ENCODE measurements around the gene CYP19A1.

The CYP19A1 gene

DNA sequence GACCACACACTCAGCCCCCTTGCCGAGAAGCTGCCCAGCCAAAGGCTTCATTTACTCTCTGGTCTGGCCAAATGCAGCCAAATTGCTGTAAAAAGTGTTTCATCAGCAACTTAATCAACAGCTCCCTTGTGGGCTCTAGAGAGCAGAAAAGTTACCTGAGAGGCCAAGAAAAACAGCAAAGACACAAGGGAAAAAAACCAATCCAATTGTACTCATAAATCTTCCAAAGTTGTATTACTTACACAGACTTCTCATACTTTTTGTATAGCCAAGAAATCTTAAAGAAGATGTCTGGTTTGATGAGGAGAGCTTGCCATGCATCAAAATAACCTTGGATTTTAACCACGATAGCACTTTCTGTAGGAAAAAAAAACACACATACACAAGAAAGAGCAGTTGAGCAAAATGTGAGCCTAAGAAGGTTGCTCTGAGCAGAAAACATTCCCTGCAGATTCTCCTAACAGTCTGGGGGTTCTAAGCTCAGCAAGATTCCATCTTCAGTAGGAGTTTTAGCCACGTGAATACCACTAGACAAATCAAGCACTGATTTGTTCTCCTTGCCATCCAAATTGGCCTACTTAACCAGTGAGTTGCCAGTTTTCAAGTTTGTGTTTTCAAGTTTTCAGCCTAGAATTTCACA is 120.0 kb downstream of the CYP19A1 start:
- Histone ChIP-seq H3K4me2 (ENCODE audit: low read length) (no peak overlapping the region), H3K36me3 (ENCODE audit: control insufficient read depth, low read length) (no peaks in the 10 kb centered on the region), H3K4me1 (ENCODE audit: control insufficient read depth, low read length) (no peaks in the 10 kb centered on the region), H3K27ac (ENCODE audit: low read depth, low read length) (no peak overlapping the region), H3K4me3 (ENCODE audit: low read length) (no peak overlapping the region), H4K20me1 (ENCODE audit: control insufficient read depth, insufficient read depth, low read depth, low read length) (no peaks in the 10 kb centered on the region), H3K79me2 (ENCODE audit: control insufficient read depth, low read length) (no peaks in the 10 kb centered on the region), H3F3A (ENCODE audit: control insufficient read depth, insufficient read depth) (no peaks in the 10 kb centered on the region), H3K9me3 (ENCODE audit: control insufficient read depth, insufficient read depth, low read length) (no peaks in the 10 kb centered on the region), H3K9me2 (replicated peaks; ENCODE audit: control insufficient read depth, low read length) (no peaks in the 10 kb centered on the region), H3K27me3 (ENCODE audit: control insufficient read depth, low read length) (peaks cover 19% of the 10 kb centered on the region)
- TF ChIP-seq, protein P1, sequence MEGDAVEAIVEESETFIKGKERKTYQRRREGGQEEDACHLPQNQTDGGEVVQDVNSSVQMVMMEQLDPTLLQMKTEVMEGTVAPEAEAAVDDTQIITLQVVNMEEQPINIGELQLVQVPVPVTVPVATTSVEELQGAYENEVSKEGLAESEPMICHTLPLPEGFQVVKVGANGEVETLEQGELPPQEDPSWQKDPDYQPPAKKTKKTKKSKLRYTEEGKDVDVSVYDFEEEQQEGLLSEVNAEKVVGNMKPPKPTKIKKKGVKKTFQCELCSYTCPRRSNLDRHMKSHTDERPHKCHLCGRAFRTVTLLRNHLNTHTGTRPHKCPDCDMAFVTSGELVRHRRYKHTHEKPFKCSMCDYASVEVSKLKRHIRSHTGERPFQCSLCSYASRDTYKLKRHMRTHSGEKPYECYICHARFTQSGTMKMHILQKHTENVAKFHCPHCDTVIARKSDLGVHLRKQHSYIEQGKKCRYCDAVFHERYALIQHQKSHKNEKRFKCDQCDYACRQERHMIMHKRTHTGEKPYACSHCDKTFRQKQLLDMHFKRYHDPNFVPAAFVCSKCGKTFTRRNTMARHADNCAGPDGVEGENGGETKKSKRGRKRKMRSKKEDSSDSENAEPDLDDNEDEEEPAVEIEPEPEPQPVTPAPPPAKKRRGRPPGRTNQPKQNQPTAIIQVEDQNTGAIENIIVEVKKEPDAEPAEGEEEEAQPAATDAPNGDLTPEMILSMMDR (IDR thresholded peaks at IDR 0.05; ENCODE audit: low read depth, low read length, poor library complexity, severe bottlenecking) = no peak
- no peak for TF ChIP-seq EZH2phosphoT487 (IDR thresholded peaks at IDR 0.05; ENCODE audit: borderline replicate concordance, low read length)

DNA sequence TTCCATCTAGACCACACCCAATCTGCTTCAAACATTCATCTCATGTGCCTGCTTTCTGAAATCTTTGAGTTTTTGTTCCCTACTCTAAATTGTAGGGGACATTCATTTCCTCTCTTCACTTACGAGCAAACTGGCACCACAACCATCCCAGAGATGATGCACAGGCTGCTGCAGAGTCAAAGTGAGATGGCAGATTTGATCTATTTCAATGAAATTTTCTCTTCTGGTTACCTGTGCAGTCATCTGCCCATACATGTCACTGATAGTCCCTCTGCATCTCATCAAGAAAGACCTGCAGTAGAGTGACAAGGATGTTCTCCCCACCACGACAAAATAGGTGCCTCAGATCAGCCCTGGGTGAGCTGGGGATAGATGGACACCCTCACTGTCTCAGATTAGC is 125.5 kb downstream of the CYP19A1 start:
- H3K4me3 ChIP-seq (ENCODE audit: low read length) = no peak overlapping the region
- H3K27ac ChIP-seq (ENCODE audit: low read depth, low read length) = no peak overlapping the region
- H3K4me2 ChIP-seq (ENCODE audit: low read length) = no peak overlapping the region
- H3K79me2 ChIP-seq (ENCODE audit: control insufficient read depth, low read length) = no peaks in the 10 kb centered on the region
- no peaks in the 10 kb centered on the region for H3K9me2 ChIP-seq (replicated peaks; ENCODE audit: control insufficient read depth, low read length)
- no peak for TF ChIP-seq EZH2phosphoT487 (IDR thresholded peaks at IDR 0.05; ENCODE audit: borderline replicate concordance, low read length)
- TF ChIP-seq, protein P1 (IDR thresholded peaks at IDR 0.05; ENCODE audit: low read depth, low read length, poor library complexity, severe bottlenecking) = no peak
- H3K9me3 ChIP-seq (ENCODE audit: control insufficient read depth, insufficient read depth, low read length) = no peaks in the 10 kb centered on the region
- H3F3A ChIP-seq (ENCODE audit: control insufficient read depth, insufficient read depth) = no peaks in the 10 kb centered on the region
- no peaks in the 10 kb centered on the region for H4K20me1 ChIP-seq (ENCODE audit: control insufficient read depth, insufficient read depth, low read depth, low read length)
- H3K27me3 ChIP-seq (ENCODE audit: control insufficient read depth, low read length) = peaks cover 23% of the 10 kb centered on the region
- H3K36me3 ChIP-seq (ENCODE audit: control insufficient read depth, low read length) = no peaks in the 10 kb centered on the region
- no peaks in the 10 kb centered on the region for H3K4me1 ChIP-seq (ENCODE audit: control insufficient read depth, low read length)

DNA sequence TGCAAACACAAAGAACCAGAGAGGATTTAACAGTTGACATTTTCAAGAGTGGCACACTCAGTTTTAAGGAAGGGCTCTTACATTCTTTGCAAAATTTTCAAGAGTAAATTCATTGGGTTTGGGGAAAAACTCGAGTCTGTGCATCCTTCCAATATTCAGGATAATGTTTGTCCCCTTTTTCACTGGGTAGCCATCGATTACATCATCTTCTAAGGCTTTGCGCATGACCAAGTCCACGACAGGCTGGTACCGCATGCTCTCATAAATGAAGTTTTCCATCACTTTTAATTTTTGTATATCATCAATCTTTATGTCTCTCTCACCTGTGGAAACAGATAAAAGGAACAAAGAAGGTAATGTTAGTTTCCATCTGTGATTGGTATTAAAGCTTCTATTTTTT is 126.2 kb downstream of the CYP19A1 start:
- H3K36me3 ChIP-seq (ENCODE audit: control insufficient read depth, low read length) = no peaks in the 10 kb centered on the region
- H3K27me3 ChIP-seq (ENCODE audit: control insufficient read depth, low read length) = peaks cover 24% of the 10 kb centered on the region
- H3K4me3 ChIP-seq (ENCODE audit: low read length) = no peak overlapping the region
- H3K79me2 ChIP-seq (ENCODE audit: control insufficient read depth, low read length) = no peaks in the 10 kb centered on the region
- H3K4me1 ChIP-seq (ENCODE audit: control insufficient read depth, low read length) = no peaks in the 10 kb centered on the region
- TF ChIP-seq, protein P1 (IDR thresholded peaks at IDR 0.05; ENCODE audit: low read depth, low read length, poor library complexity, severe bottlenecking) = no peak
- H4K20me1 ChIP-seq (ENCODE audit: control insufficient read depth, insufficient read depth, low read depth, low read length) = no peaks in the 10 kb centered on the region
- no peaks in the 10 kb centered on the region for H3K9me2 ChIP-seq (replicated peaks; ENCODE audit: control insufficient read depth, low read length)
- no peak overlapping the region for H3K4me2 ChIP-seq (ENCODE audit: low read length)
- no peaks in the 10 kb centered on the region for H3K9me3 ChIP-seq (ENCODE audit: control insufficient read depth, insufficient read depth, low read length)
- no peak overlapping the region for H3K27ac ChIP-seq (ENCODE audit: low read depth, low read length)
- no peaks in the 10 kb centered on the region for H3F3A ChIP-seq (ENCODE audit: control insufficient read depth, insufficient read depth)
